ENCODE data around the gene CEP170B. TPM values are rescaled to one million over a fixed set of nuclear protein-coding genes. Genes with fewer than 3 reads are reported as not detected.
A peak's percentile ranks its signal among the peaks of the same experiment; 100 is the strongest.

Gene CEP170B
- total RNA-seq, 1 donor from 2014 or later, result 14.4 TPM

GRCh38 chr14:104933746-104934733 lies 69.0 kb downstream of the CEP170B start:
- H3K36me3 Mint-ChIP-seq (ENCODE audit: low read depth), result no peaks in the 10 kb centered on the region
- peaks cover 3% of the 10 kb centered on the region for H3K4me1 Mint-ChIP-seq
- no peak for TF ChIP-seq CTCF (conservative IDR thresholded peaks at IDR 0.05)
- DNase-seq (ENCODE audit: low read depth, low spot score), result no peak
- peak overlapping the region; percentile 75 for H3K4me3 Mint-ChIP-seq
- no peak overlapping the region for H3K27ac Mint-ChIP-seq (ENCODE audit: unreplicated experiment)
- H3K27me3 Mint-ChIP-seq (ENCODE audit: low read depth), result peaks cover 75% of the 10 kb centered on the region
- H3K9me3 Mint-ChIP-seq, result no peaks in the 10 kb centered on the region

- H3K9me3 Mint-ChIP-seq, result no peaks in the 10 kb centered on the region
- DNase-seq (ENCODE audit: low read depth, low spot score), result no peak
- H3K36me3 Mint-ChIP-seq (ENCODE audit: low read depth), result no peaks in the 10 kb centered on the region
- peaks cover 82% of the 10 kb centered on the region for H3K27me3 Mint-ChIP-seq (ENCODE audit: low read depth)
- H3K4me1 Mint-ChIP-seq, result peaks cover 3% of the 10 kb centered on the region
- H3K4me3 Mint-ChIP-seq, result peak overlapping the region; percentile 75
- no peak overlapping the region for H3K27ac Mint-ChIP-seq (ENCODE audit: unreplicated experiment)
- TF ChIP-seq CTCF (conservative IDR thresholded peaks at IDR 0.05), result no peak
Measured at GRCh38 chr14:104935026-104935650, 70.1 kb downstream of the CEP170B start.

GRCh38 chr14:104935955-104936354 lies 70.9 kb downstream of the CEP170B start:
- DNase-seq (ENCODE audit: low read depth, low spot score), result no peak
- Mint-ChIP-seq H3K9me3 (no peaks in the 10 kb centered on the region), H3K36me3 (ENCODE audit: low read depth) (no peaks in the 10 kb centered on the region), H3K27me3 (ENCODE audit: low read depth) (peaks cover 82% of the 10 kb centered on the region), H3K4me3 (no peak overlapping the region), H3K4me1 (peaks cover 3% of the 10 kb centered on the region), H3K27ac (ENCODE audit: unreplicated experiment) (no peak overlapping the region)
- TF ChIP-seq CTCF (conservative IDR thresholded peaks at IDR 0.05), result no peak

- no peaks in the 10 kb centered on the region for H3K9me3 Mint-ChIP-seq
- no peak overlapping the region for H3K4me3 Mint-ChIP-seq
- H3K27ac Mint-ChIP-seq (ENCODE audit: unreplicated experiment), result no peak overlapping the region
- H3K27me3 Mint-ChIP-seq (ENCODE audit: low read depth), result peaks cover 76% of the 10 kb centered on the region
- DNase-seq (ENCODE audit: low read depth, low spot score), result no peak
- no peaks in the 10 kb centered on the region for H3K36me3 Mint-ChIP-seq (ENCODE audit: low read depth)
- TF ChIP-seq CTCF (conservative IDR thresholded peaks at IDR 0.05), result no peak
- H3K4me1 Mint-ChIP-seq, result peaks cover 3% of the 10 kb centered on the region
Measured at GRCh38 chr14:104936361-104937155, 71.5 kb downstream of the CEP170B start.

- no peak for DNase-seq (ENCODE audit: low read depth, low spot score)
- H3K9me3 Mint-ChIP-seq, result no peaks in the 10 kb centered on the region
- peaks cover 71% of the 10 kb centered on the region for H3K27me3 Mint-ChIP-seq (ENCODE audit: low read depth)
Measured at GRCh38 chr14:104937161-104937560, 72.1 kb downstream of the CEP170B start.

More at GRCh38 chr14:104937161-104937560, 72.1 kb downstream of the CEP170B start:
- no peaks in the 10 kb centered on the region for H3K36me3 Mint-ChIP-seq (ENCODE audit: low read depth)
- no peak overlapping the region for H3K27ac Mint-ChIP-seq (ENCODE audit: unreplicated experiment)
- no peak overlapping the region for H3K4me3 Mint-ChIP-seq
- H3K4me1 Mint-ChIP-seq, result peaks cover 3% of the 10 kb centered on the region
- TF ChIP-seq CTCF (conservative IDR thresholded peaks at IDR 0.05), result no peak
